Measurements from ENCODE around the gene ERP44.
"Not testable (repeated sequence)": the region's sequence is repeated elsewhere in the genome, so short reads cannot be mapped to it uniquely, and the experiment has no call there.

DNA sequence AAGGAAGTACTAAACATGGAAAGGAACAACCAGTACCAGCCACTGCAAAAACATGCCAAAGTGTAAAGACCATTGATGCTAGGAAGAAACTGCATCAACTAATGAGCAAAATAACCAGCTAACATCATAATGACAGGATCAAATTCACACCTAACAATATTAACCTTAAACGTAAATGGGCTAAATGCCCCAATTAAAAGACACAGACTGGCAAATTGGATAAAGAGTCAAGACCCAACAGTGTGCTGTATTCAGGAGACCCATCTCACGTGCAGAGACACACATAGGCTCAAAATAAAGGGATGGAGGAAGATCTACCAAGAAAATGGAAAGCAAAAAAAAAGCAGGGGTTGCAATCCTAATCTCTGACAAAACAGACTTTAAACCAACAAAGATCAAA lies 108.3 kb downstream of the ERP44 start:
- TF ChIP-seq, protein P1, sequence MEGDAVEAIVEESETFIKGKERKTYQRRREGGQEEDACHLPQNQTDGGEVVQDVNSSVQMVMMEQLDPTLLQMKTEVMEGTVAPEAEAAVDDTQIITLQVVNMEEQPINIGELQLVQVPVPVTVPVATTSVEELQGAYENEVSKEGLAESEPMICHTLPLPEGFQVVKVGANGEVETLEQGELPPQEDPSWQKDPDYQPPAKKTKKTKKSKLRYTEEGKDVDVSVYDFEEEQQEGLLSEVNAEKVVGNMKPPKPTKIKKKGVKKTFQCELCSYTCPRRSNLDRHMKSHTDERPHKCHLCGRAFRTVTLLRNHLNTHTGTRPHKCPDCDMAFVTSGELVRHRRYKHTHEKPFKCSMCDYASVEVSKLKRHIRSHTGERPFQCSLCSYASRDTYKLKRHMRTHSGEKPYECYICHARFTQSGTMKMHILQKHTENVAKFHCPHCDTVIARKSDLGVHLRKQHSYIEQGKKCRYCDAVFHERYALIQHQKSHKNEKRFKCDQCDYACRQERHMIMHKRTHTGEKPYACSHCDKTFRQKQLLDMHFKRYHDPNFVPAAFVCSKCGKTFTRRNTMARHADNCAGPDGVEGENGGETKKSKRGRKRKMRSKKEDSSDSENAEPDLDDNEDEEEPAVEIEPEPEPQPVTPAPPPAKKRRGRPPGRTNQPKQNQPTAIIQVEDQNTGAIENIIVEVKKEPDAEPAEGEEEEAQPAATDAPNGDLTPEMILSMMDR (IDR thresholded peaks at IDR 0.05), result not testable (repeated sequence)
- TF ChIP-seq POLR2AphosphoS5, POLR2A (IDR thresholded peaks at IDR 0.05): not testable (repeated sequence)

Data from breast epithelium (tissue), 3 donors.